Astrocyte (in vitro differentiated cells and primary cell): ENCODE data around the gene NOC2L. TPM values are rescaled to one million over a fixed set of nuclear protein-coding genes. Genes with fewer than 3 reads are reported as not detected.

Experiments
- DNase-seq: peaks from one replicate; pipeline ENCODE4 v3.0.0-alpha.2; 2010; ENCODE audit warnings: low read depth
- FAIRE-seq: peaks from 2 replicates; lab custom pipeline; 2011; peaks lifted over from hg19 to GRCh38; lab: Jason Lieb, UNC
- H2AFZ ChIP-seq: 2 replicates; pipeline ENCODE4 v1.6.0; 2012; ENCODE audit warnings: low read depth, low read length, inconsistent platforms
- H3K27ac ChIP-seq: 2 replicates; pipeline ENCODE4 v1.5.1; 2011; ENCODE audit warnings: low read depth, low read length, inconsistent platforms
- H3K27me3 ChIP-seq: 2 replicates; pipeline ENCODE4 v1.6.0; 2011; ENCODE audit warnings: low read length, inconsistent platforms; ENCODE audit not compliant: insufficient read depth
- H3K36me3 ChIP-seq: 2 replicates; pipeline ENCODE4 v1.5.1; 2011; ENCODE audit warnings: low read length, inconsistent platforms; ENCODE audit not compliant: insufficient read depth
- H3K4me1 ChIP-seq: 2 replicates; pipeline ENCODE4 v1.5.1; 2011; ENCODE audit warnings: low read length, inconsistent platforms; ENCODE audit not compliant: insufficient read depth
- H3K4me2 ChIP-seq: 2 replicates; pipeline ENCODE4 v1.6.0; 2012; ENCODE audit warnings: low read length, inconsistent platforms
- H3K4me3 ChIP-seq: 2 replicates; pipeline ENCODE4 v1.5.1; 2011; ENCODE audit warnings: low read depth, mild to moderate bottlenecking, low read length, inconsistent platforms; ENCODE audit not compliant: insufficient read depth
- H3K79me2 ChIP-seq: 2 replicates; pipeline ENCODE4 v1.6.0; 2012; ENCODE audit warnings: mild to moderate bottlenecking, low read length, inconsistent platforms; ENCODE audit not compliant: insufficient read depth
- H3K9ac ChIP-seq: 2 replicates; pipeline ENCODE4 v1.6.0; 2012; ENCODE audit warnings: mild to moderate bottlenecking, low read length, inconsistent platforms
- H3K9me3 ChIP-seq: 2 replicates; pipeline ENCODE4 v1.5.1; 2012; ENCODE audit warnings: low read depth, mild to moderate bottlenecking, low read length, inconsistent platforms; ENCODE audit not compliant: insufficient read depth
- H4K20me1 ChIP-seq: 2 replicates; pipeline ENCODE4 v1.6.0; 2012; ENCODE audit warnings: low read length, inconsistent platforms; ENCODE audit not compliant: insufficient read depth
- H3K27ac Mint-ChIP-seq: one replicate; pipeline ENCODE4 v1.8.0; 2021; ENCODE audit warnings: mild to moderate bottlenecking, mixed read lengths; ENCODE audit not compliant: unreplicated experiment
- H3K27me3 Mint-ChIP-seq: one replicate; pipeline ENCODE4 v1.8.0; 2021; ENCODE audit warnings: low read depth, mixed read lengths; ENCODE audit not compliant: unreplicated experiment
- H3K36me3 Mint-ChIP-seq: one replicate; pipeline ENCODE4 v1.8.0; 2021; ENCODE audit warnings: low read depth, mixed read lengths; ENCODE audit not compliant: unreplicated experiment
- H3K4me1 Mint-ChIP-seq: one replicate; pipeline ENCODE4 v1.8.0; 2021; ENCODE audit warnings: low read depth, mixed read lengths; ENCODE audit not compliant: unreplicated experiment
- H3K4me3 Mint-ChIP-seq: one replicate; pipeline ENCODE4 v1.8.0; 2021; ENCODE audit warnings: mild to moderate bottlenecking, moderate library complexity, mixed read lengths; ENCODE audit not compliant: unreplicated experiment
- H3K9me3 Mint-ChIP-seq: one replicate; pipeline ENCODE4 v1.8.0; 2021; ENCODE audit warnings: mild to moderate bottlenecking, mixed read lengths; ENCODE audit not compliant: unreplicated experiment
- CTCF ChIP-seq: IDR thresholded peaks from 2 replicates; pipeline ENCODE4 v1.5.1; 2011; ENCODE audit warnings: low read depth, mild to moderate bottlenecking, inconsistent platforms, low read length, moderate library complexity; ENCODE audit not compliant: insufficient read depth
- EZH2 ChIP-seq: IDR thresholded peaks from 2 replicates; pipeline ENCODE4 v1.6.1; 2012; ENCODE audit warnings: mild to moderate bottlenecking, low read length, inconsistent platforms; ENCODE audit not compliant: insufficient read depth
- total RNA-seq: library from RNA; stranded (reverse); gene quantifications from 2 replicates; pipeline ENCODE4 v1.2.1, GENCODE V29; 2021

NOC2L gene
- total RNA-seq, 1 donor from 2014 or later, result 91.4 TPM

GRCh38 chr1:975365-975764, 16.3 kb upstream of the NOC2L start:
- no peak overlapping the region for H3K27ac Mint-ChIP-seq
- DNase-seq (no peak), FAIRE-seq (no peak)
- no peaks in the 10 kb centered on the region for H3K4me1 ChIP-seq
- H3K4me3 ChIP-seq, result no peak overlapping the region
- peak overlapping the region; percentile 57 for H3K4me3 Mint-ChIP-seq
- no peak overlapping the region for H3K9ac ChIP-seq
- H2AFZ ChIP-seq, result no peak overlapping the region
- no peaks in the 10 kb centered on the region for H3K36me3 ChIP-seq
- peaks cover 5% of the 10 kb centered on the region for H3K36me3 Mint-ChIP-seq
- no peaks in the 10 kb centered on the region for H3K9me3 Mint-ChIP-seq
- no peaks in the 10 kb centered on the region for H3K79me2 ChIP-seq
- H3K27ac ChIP-seq, result no peak overlapping the region
- H4K20me1 ChIP-seq, result no peaks in the 10 kb centered on the region
- no peak for TF ChIP-seq EZH2
- no peak for TF ChIP-seq CTCF
- peaks cover 17% of the 10 kb centered on the region for H3K27me3 Mint-ChIP-seq
- H3K9me3 ChIP-seq, result no peaks in the 10 kb centered on the region
- no peaks in the 10 kb centered on the region for H3K4me1 Mint-ChIP-seq
- no peak overlapping the region for H3K4me2 ChIP-seq
- H3K27me3 ChIP-seq, result no peaks in the 10 kb centered on the region

DNA sequence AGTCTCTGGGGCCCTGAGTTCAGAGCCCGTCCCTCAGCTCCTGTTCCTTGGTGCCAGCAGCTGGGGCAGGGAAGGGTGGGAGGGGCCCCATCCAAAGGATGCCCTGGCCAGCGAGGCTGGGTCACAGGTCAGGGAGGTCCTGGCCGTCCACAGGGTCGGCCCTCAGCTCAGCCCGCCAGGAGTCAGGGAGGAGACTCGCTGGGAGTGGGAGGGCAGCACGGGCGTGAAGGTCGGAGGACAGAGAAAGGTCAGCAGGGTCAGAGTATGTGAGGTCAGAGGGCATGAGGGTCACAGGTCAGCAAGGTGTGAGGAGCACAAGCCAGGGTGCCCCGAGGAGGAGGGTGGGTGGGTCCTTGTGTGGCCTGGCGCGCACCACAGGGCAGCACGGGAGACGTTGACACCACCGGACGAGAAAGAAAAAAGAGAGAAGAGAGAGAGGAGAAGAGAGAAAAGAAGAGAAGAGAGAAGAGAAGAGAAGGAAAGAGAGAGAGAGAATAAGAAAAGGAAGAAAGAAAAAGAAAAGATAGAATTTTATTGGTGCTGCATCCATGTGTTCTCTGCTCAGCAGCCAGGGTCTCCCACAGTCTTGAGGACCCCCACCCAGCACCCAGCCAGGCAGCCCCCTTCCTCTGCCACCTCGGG, 15.8 kb upstream of the NOC2L start:
- H3K27ac Mint-ChIP-seq, result no peak overlapping the region
- Histone ChIP-seq H3K36me3 (no peaks in the 10 kb centered on the region), H3K79me2 (no peaks in the 10 kb centered on the region), H3K4me1 (no peaks in the 10 kb centered on the region), H4K20me1 (no peaks in the 10 kb centered on the region), H3K4me3 (no peak overlapping the region), H3K9me3 (no peaks in the 10 kb centered on the region), H3K4me2 (no peak overlapping the region), H3K9ac (no peak overlapping the region), H2AFZ (no peak overlapping the region), H3K27me3 (no peaks in the 10 kb centered on the region), H3K27ac (no peak overlapping the region)
- TF ChIP-seq EZH2 (no peak), CTCF (no peak)
- H3K9me3 Mint-ChIP-seq, result no peaks in the 10 kb centered on the region
- DNase-seq, result no peak
- H3K36me3 Mint-ChIP-seq, result peaks cover 5% of the 10 kb centered on the region
- no peaks in the 10 kb centered on the region for H3K4me1 Mint-ChIP-seq
- no peak for FAIRE-seq
- peaks cover 14% of the 10 kb centered on the region for H3K27me3 Mint-ChIP-seq
- no peak overlapping the region for H3K4me3 Mint-ChIP-seq

GRCh38 chr1:974293-974640, 15.2 kb upstream of the NOC2L start:
- no peaks in the 10 kb centered on the region for H3K79me2 ChIP-seq
- Mint-ChIP-seq H3K4me1 (no peaks in the 10 kb centered on the region), H3K4me3 (no peak overlapping the region), H3K27me3 (peaks cover 17% of the 10 kb centered on the region), H3K9me3 (no peaks in the 10 kb centered on the region), H3K27ac (no peak overlapping the region), H3K36me3 (peaks cover 5% of the 10 kb centered on the region)
- no peaks in the 10 kb centered on the region for H3K27me3 ChIP-seq
- H2AFZ ChIP-seq, result no peak overlapping the region
- H3K4me3 ChIP-seq, result no peak overlapping the region
- H3K36me3 ChIP-seq, result no peaks in the 10 kb centered on the region
- no peaks in the 10 kb centered on the region for H3K9me3 ChIP-seq
- no peak overlapping the region for H3K27ac ChIP-seq
- H3K4me2 ChIP-seq, result no peak overlapping the region
- TF ChIP-seq EZH2 (no peak), CTCF (no peak)
- H4K20me1 ChIP-seq, result peaks cover 4% of the 10 kb centered on the region
- no peak for DNase-seq
- H3K9ac ChIP-seq, result no peak overlapping the region
- H3K4me1 ChIP-seq, result no peaks in the 10 kb centered on the region
- no peak for FAIRE-seq
